ENCODE results near the gene C11orf98. TPM values are rescaled to one million over a fixed set of nuclear protein-coding genes. Genes with fewer than 3 reads are reported as not detected.
A peak's percentile ranks its signal among the peaks of the same experiment; 100 is the strongest.

Gene C11orf98
- total and polyA plus RNA-seq, 12 donors, result 25.8 to 210 (median 32.8) TPM

GRCh38 chr11:62667460-62667859, 2.5 kb upstream of the C11orf98 start:
- 67 to 80% methylated on average over 2 of the region's 2 CpGs for WGBS, 2 donors
- no peaks in the 10 kb centered on the region for H3K9me3 ChIP-seq
- no peak overlapping the region for H3K27ac ChIP-seq
- no peak overlapping the region for H3K4me3 ChIP-seq
- no peaks in the 10 kb centered on the region for H3K27me3 ChIP-seq
- no peak for TF ChIP-seq CTCF (IDR thresholded peaks at IDR 0.05)
- intact Hi-C loops (cut with DNase I), result loop anchor here in 2 of 10 donors (5.0 kb wide), 3 partner anchors 40 to 70 kb away; partner anchors contain the start of genes BSCL2 (in 1 of the 2), GNG3 (in 1 of the 2) and MTA2 (in 1 of the 2)
- H3K36me3 ChIP-seq, result peaks cover 0 to 30% (median 4%) of the 10 kb centered on the region in 9 donors
- H3K4me1 ChIP-seq, result peaks cover 19 to 65% (median 50%) of the 10 kb centered on the region in 9 donors
- DNase-seq, result no peak
- ATAC-seq, result no peak

- DNase-seq (no peak), ATAC-seq (peak in 2 of 8 donors; percentile 1)
- peak overlapping the region; percentile 59 to 95 (median 80) for H3K4me3 ChIP-seq
- peaks cover 0 to 41% (median 10%) of the 10 kb centered on the region in 9 donors for H3K36me3 ChIP-seq
- peak overlapping the region in 9 of 10 donors; percentile 80 to 94 (median 91) for H3K27ac ChIP-seq
- TF ChIP-seq CTCF (IDR thresholded peaks at IDR 0.05), result no peak
- no peaks in the 10 kb centered on the region for H3K27me3 ChIP-seq
- WGBS, 2 donors, result 38 to 52% methylated on average over 16 of the region's 16 CpGs
- H3K9me3 ChIP-seq, result no peaks in the 10 kb centered on the region
- intact Hi-C loops (cut with DNase I), result loop anchor here in 2 of 10 donors (5.0 kb wide), 3 partner anchors 41 to 69 kb away; partner anchors contain the start of genes BSCL2 (in 1 of the 2), GNG3 (in 1 of the 2) and MTA2 (in 1 of the 2)
- peaks cover 19 to 60% (median 47%) of the 10 kb centered on the region in 9 donors for H3K4me1 ChIP-seq
Observed at GRCh38 chr11:62666259-62666926, 1.4 kb upstream of the C11orf98 start.

- Histone ChIP-seq H3K27me3 (no peaks in the 10 kb centered on the region), H3K27ac (peak overlapping the region; percentile 80 to 94 (median 91)), H3K36me3 (peaks cover 0 to 45% (median 10%) of the 10 kb centered on the region in 9 donors), H3K9me3 (no peaks in the 10 kb centered on the region), H3K4me1 (peaks cover 17 to 55% (median 43%) of the 10 kb centered on the region in 9 donors), H3K4me3 (peak overlapping the region; percentile 59 to 95 (median 80))
- no peak for TF ChIP-seq CTCF (IDR thresholded peaks at IDR 0.05)
- peak; percentile 51 to 54 for DNase-seq
- intact Hi-C loops (cut with DNase I), result loop anchor here in 2 of 10 donors (5.0 kb wide), 3 partner anchors 42 to 68 kb away; partner anchors contain the start of genes BSCL2 (in 1 of the 2), GNG3 (in 1 of the 2) and MTA2 (in 1 of the 2)
- WGBS, 2 donors, result 3 to 5% methylated on average over 39 of the region's 39 CpGs
- peak; percentile 37 to 70 (median 56) for ATAC-seq
Observed at GRCh38 chr11:62665599-62666258, 719 bp upstream of the C11orf98 start.

GRCh38 chr11:62664405-62665074, 470 bp downstream of the C11orf98 start:
- intact Hi-C loops (cut with DNase I), result loop anchor here in 2 of 10 donors (5.0 kb wide), 3 partner anchors 43 to 67 kb away; partner anchors contain the start of genes BSCL2 (in 1 of the 2), GNG3 (in 1 of the 2) and MTA2 (in 1 of the 2)
- Histone ChIP-seq H3K27me3 (no peaks in the 10 kb centered on the region), H3K4me3 (peak overlapping the region; percentile 59 to 95 (median 80)), H3K27ac (peak overlapping the region; percentile 80 to 94 (median 91)), H3K36me3 (peaks cover 0 to 45% (median 10%) of the 10 kb centered on the region in 9 donors), H3K4me1 (peaks cover 16 to 43% (median 31%) of the 10 kb centered on the region in 9 donors), H3K9me3 (no peaks in the 10 kb centered on the region)
- WGBS, 2 donors, result 3% methylated on average over 36 of the region's 36 CpGs
- no peak for TF ChIP-seq CTCF (IDR thresholded peaks at IDR 0.05)
- DNase-seq (no peak), ATAC-seq (peak; percentile 12 to 50 (median 28))
